Tibial artery (tissue), 4 donors: ENCODE results near the gene ORC4.
A peak's percentile ranks its signal among the peaks of the same experiment; 100 is the strongest.
"Not testable (repeated sequence)": the region's sequence is repeated elsewhere in the genome, so short reads cannot be mapped to it uniquely, and the experiment has no call there.

Experiments used
- DNase-seq, 2 donors: peaks; one replicate each; pipeline ENCODE4 v3.0.0-alpha.2; 2019
- H3K27ac ChIP-seq, 2 donors: fragments of 200-600 bp; sonication (generic) in 1 of 2; 1 replicate in 1 of 2; 2 replicates in 1 of 2; pipeline ENCODE4 v1.5.1; 2018 to 2019; ENCODE audit warnings: mild to moderate bottlenecking in 1 of 2
- H3K27me3 ChIP-seq, 2 donors: fragments of 200-600 bp; sonication (generic) in 1 of 2; one replicate each; pipeline versions ENCODE4 v1.5.1 to v1.6.0; 2016 to 2019
- H3K36me3 ChIP-seq, 3 donors: fragments of 200-600 bp; sonication (generic) in 2 of 3; one replicate each; pipeline ENCODE4 v1.5.1; 2016 to 2019; ENCODE audit warnings: mild to moderate bottlenecking in 2 of 3
- H3K4me1 ChIP-seq, 4 donors: fragments of 200-600 bp; sonication (generic) in 2 of 4; 1 replicate in 3 of 4; 2 replicates in 1 of 4; pipeline ENCODE4 v1.5.1; 2016 to 2019
- H3K4me3 ChIP-seq, 2 donors: fragments of 200-600 bp; sonication (generic) in 1 of 2; 1 replicate in 1 of 2; 2 replicates in 1 of 2; pipeline ENCODE4 v1.5.1; 2018 to 2019; ENCODE audit warnings: mild to moderate bottlenecking in 2 of 2
- H3K9me3 ChIP-seq, 3 donors: fragments of 200-600 bp; sonication (generic) in 1 of 3; one replicate each; pipeline ENCODE4 v1.5.1; 2016 to 2019
- CTCF ChIP-seq, 2 experiments: fragments of 200-600 bp in 1 of 2; fragments of 450-650 bp in 1 of 2; IDR thresholded peaks; one replicate each; pipeline ENCODE4 v1.5.1; 2017 to 2019; ENCODE audit warnings: antibody characterized with exemption in 2 of 2, mild to moderate bottlenecking in 1 of 2, moderate library complexity in 1 of 2
- intact Hi-C: fragments of 100-400 bp; cut with DNase I; formaldehyde crosslinking; loops from one replicate; pipeline ENCODE4 v1.15.0; 2023; ENCODE audit warnings: low total_unique reads

ORC4 gene

GRCh38 chr2:148021059-148021861 lies 723 bp upstream of the ORC4 start, which contains the start of gene MBD5:
MBD5 (plus strand) TSS chr2:148021091.
- peak in 1 of 2 donors; percentile 30 for DNase-seq
- no peaks in the 10 kb centered on the region for H3K36me3 ChIP-seq
- H3K27ac ChIP-seq, result peak within 1 kb of the TSS; percentile 92 to 96
- no peaks in the 10 kb centered on the region for H3K9me3 ChIP-seq
- no peaks in the 10 kb centered on the region for H3K27me3 ChIP-seq
- intact Hi-C loops, result loop anchor here (5.0 kb wide), 1 partner anchor 179 kb away; no protein-coding TSS in a partner anchor
- peaks cover 0 to 43% (median 17%) of the 10 kb centered on the region in 4 donors for H3K4me1 ChIP-seq
- peak within 1 kb of the TSS; percentile 68 to 81 for H3K4me3 ChIP-seq
- no peak for TF ChIP-seq CTCF (IDR thresholded peaks at IDR 0.05)

- Histone ChIP-seq H3K4me1 (peaks cover 0 to 15% (median 6%) of the 10 kb centered on the region in 4 donors), H3K27me3 (no peaks in the 10 kb centered on the region), H3K4me3 (no peak overlapping the region), H3K27ac (no peak overlapping the region), H3K36me3 (no peaks in the 10 kb centered on the region), H3K9me3 (no peaks in the 10 kb centered on the region)
- intact Hi-C loops, result no loop called here
- DNase-seq, result no peak
- no peak for TF ChIP-seq CTCF (IDR thresholded peaks at IDR 0.05)
These were observed 5.9 kb downstream of the ORC4 start for GRCh38 chr2:148014616-148015015.

GRCh38 chr2:148013876-148014275 lies 6.7 kb downstream of the ORC4 start:
- no peak for DNase-seq
- no peak for TF ChIP-seq CTCF (IDR thresholded peaks at IDR 0.05)
- Histone ChIP-seq H3K9me3 (no peaks in the 10 kb centered on the region), H3K4me1 (peaks cover 0 to 8% (median 2%) of the 10 kb centered on the region in 4 donors), H3K4me3 (no peak overlapping the region), H3K36me3 (no peaks in the 10 kb centered on the region), H3K27me3 (no peaks in the 10 kb centered on the region), H3K27ac (no peak overlapping the region)
- intact Hi-C loops, result no loop called here

- H3K4me3 ChIP-seq, H3K27me3 ChIP-seq, H3K36me3 ChIP-seq, intact Hi-C loops, DNase-seq, H3K4me1 ChIP-seq, H3K27ac ChIP-seq, H3K9me3 ChIP-seq: not testable (repeated sequence)
These were observed 12.1 kb downstream of the ORC4 start for GRCh38 chr2:148008411-148008810.

- Histone ChIP-seq H3K36me3 (no peaks in the 10 kb centered on the region), H3K4me1 (no peaks in the 10 kb centered on the region), H3K27ac (no peak overlapping the region), H3K9me3 (peaks cover 0 to 5% (median 0%) of the 10 kb centered on the region in 3 donors), H3K27me3 (no peaks in the 10 kb centered on the region), H3K4me3 (no peak overlapping the region)
- TF ChIP-seq CTCF (IDR thresholded peaks at IDR 0.05), result no peak
- DNase-seq, result no peak
- intact Hi-C loops, result no loop called here
These were observed 13.2 kb downstream of the ORC4 start for GRCh38 chr2:148007219-148007900.
